ENCODE data around the gene DVL2. TPM values are rescaled to one million over a fixed set of nuclear protein-coding genes. Genes with fewer than 3 reads are reported as not detected.

The DVL2 gene
- total RNA-seq = 24.7 TPM
- long read RNA-seq, transcript DVL2-201 (15 exons, 3,018 nt) = major isoform, 14 of 31 reads
- long read RNA-seq, partial matches to known transcripts = 7 of 31 reads
- long read RNA-seq, other reads (novel, unspliced or antisense) = 9 of 31 reads

GRCh38 chr17:7234083-7234951, at the start of gene DVL2:
Gene DVL2 (minus strand): TSS chr17:7234517. CDS start chr17:7234262, 255 bp downstream.
- peak; percentile 98 for DNase-seq (ENCODE audit: low spot score)

DNA sequence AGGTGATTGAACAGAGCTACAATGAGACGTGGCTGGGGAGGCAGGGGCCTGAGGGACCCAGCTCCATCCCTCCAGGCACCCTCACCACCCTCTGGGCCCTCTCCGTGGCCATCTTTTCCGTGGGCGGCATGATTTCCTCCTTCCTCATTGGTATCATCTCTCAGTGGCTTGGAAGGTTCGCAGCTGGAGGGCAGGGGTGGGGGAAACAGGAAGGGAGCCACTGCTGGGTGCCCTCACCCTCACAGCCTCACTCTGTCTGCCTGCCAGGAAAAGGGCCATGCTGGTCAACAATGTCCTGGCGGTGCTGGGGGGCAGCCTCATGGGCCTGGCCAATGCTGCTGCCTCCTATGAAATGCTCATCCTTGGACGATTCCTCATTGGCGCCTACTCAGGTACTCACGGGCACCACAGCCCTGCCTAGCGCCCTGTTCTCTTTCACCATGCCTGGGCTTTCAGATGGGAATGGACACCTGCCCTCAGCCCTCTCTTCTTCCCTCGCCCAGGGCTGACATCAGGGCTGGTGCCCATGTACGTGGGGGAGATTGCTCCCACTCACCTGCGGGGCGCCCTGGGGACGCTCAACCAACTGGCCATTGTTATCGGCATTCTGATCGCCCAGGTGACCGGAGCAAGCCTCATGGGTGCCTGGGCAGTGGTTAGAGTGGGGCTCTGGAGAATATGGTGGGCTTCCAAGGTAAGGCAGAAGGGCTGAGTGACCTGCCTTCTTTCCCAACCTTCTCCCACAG, 49.3 kb upstream of the DVL2 start:
- DNase-seq (ENCODE audit: low spot score) = no peak

DNA sequence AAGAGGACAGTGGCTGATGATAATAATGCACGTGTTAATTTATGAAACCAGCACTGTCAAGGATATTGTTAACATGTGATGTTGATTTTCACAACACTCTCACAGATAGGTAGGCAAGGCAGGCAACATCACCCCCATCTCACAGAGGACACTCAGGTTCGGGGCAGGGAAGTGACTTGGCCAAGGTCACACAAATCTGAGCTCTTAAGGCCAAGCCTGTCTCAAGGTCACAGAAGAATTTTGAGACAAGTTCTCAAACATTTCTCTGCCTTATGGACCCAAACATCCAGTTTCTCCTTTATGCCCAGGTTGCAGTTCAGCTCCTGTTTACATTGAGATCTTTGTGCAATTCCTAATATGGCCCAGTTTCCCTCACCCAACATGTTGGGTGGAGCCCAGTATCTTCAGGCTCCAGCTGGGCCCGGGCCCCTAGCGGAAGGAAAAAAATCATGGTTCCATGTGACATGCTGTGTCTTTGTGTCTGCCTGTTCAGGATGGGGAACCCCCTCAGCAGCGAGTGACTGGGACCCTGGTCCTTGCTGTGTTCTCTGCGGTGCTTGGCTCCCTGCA, 48.5 kb upstream of the DVL2 start:
- DNase-seq (ENCODE audit: low spot score) = no peak

DNA sequence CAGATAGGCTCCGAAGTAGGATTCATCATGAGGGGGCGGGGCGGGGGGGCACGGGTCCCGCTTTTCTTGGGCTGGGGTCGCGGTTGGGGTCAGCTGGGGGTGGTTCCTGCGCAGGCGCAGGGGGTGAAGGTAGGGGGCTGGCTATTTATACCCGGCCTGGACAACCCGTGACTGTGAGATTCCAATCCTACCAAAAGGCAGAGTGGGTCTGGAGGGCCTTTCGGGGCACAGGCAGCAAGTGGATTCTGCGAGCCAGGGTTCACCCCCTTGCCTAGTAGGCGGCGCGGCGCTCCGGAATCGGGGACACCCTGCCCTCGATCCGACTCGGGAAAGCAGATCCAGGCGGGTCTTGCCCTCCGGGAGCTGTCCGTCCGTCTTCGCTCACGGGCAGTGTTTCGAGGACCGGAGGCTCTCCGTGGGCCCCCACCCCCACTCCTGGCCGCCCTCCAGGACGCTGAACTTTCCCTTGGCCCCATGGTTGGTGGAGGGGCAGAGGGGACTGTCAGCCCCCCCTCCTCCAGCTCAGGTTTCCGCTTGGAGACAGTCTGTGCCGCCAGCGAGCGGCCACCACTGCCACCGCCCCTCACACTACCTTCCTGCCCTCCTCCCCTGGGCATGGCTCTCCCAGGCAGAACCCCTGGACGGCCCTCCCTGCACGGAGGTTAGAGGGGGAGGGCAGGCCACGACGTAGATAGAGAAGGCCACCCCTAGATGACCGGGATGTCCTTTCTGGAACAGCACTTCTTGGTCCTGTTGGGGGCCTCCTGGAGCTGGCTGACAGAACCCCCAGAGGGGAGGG, 47.8 kb upstream of the DVL2 start:
- DNase-seq (ENCODE audit: low spot score) = no peak

GRCh38 chr17:7281074-7281952, 47.0 kb upstream of the DVL2 start, which contains the start of gene SLC2A4:
Gene SLC2A4 (plus strand): TSS chr17:7281718. CDS start chr17:7281935, 217 bp downstream.
- peak; percentile 97 for DNase-seq (ENCODE audit: low spot score)

DNA sequence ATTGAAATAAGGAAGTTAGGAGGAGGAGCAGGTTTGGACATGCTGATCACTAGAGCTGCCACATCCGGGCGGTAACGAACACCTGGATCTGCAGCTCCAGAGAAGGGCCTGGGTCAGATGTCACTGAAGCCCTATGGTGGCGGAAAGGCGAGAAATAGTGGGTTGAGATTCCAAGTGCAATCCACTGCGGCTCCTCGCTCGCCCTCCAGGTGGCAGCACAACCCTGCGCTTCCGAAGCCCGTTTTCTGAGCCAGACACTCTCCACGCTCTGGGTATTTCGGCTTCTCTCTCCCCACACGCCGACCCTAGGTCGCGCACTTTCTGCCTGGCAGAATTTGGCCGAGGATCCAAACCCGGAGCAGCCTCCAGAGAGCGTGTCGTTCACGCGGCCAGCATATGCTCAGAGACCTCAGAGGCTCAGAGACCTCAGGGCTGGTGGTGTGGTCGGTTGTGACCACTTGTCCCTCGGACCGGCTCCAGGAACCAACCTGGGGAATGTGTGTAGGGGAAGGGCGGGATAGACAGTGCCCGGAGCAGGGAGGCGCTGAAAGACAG, 46.3 kb upstream of the DVL2 start:
- DNase-seq (ENCODE audit: low spot score) = no peak

DNA sequence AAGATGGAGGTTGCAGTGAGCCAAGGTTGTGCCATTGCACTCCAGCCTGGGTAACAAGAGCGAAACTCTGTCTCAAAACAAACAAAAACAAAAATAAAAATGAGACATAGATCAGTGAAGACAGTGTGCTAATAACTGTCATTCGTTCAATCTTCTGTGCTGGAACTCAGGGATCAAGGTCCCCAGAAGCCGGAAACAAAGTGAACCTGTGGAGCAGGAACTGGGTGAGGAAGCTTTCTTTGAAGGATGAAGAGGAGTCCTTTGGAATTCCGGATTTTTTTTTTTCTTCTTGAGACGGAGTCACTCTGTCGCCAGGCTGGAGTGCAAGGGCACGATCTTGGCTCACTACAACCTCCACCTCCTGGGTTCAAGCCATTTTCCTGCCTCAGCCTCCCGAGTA, 45.1 kb upstream of the DVL2 start:
- DNase-seq (ENCODE audit: low spot score) = no peak

GRCh38 chr17:7266784-7267183, 32.5 kb upstream of the DVL2 start:
- no peak for DNase-seq (ENCODE audit: low spot score)

- DNase-seq (ENCODE audit: low spot score) = no peak
Measured at GRCh38 chr17:7263801-7264078, 29.4 kb upstream of the DVL2 start.

DNA sequence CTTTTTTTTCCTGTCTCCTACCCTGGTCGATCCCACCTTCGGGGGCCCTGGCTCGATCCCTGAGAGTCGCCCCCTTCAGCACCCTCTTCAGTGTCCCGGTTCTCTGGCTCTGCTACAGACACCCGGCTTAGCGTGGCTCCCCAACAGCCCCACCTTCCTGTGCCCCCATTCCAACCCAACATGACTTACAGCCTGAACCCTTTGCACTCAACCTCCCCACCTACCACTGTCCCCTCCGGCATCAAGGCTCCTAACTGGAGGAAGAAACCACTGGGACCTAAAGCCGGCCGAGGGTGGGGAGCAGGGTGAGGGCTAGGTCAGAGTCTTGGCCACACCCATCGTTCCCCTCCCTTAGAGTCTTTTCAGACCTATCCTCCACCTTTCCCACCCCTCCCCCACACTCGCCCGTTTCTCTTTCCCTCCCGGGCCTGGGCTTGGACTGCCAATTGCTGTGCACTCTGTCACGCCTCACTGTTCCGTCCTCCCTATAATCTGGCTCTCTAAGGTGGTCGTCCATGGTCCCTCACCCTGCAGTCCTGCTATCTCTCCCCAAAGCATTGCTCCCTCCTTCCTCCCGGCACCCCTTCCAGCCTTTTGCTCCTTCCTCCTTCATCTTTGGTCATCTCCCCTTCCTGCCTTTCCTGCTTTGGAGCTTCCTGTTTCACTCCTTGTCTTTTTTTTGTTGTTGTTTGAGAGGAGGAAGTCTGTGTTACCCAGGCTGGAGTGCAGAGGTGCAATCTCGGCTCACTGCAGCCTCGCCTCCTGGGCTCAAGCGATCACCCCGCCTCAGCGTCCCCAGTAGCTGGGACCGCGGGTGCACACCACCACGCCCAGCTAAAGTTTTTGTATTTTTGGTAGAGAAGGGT, 28.9 kb upstream of the DVL2 start:
- DNase-seq (ENCODE audit: low spot score) = no peak

GRCh38 chr17:7262192-7262934, 28.0 kb upstream of the DVL2 start, which contains the start of gene CLDN7:
Gene CLDN7 (minus strand): TSS chr17:7262478. CDS start chr17:7262043, 435 bp downstream.
- no peak for DNase-seq (ENCODE audit: low spot score)

GRCh38 chr17:7261379-7262191, 27.3 kb upstream of the DVL2 start:
- no peak for DNase-seq (ENCODE audit: low spot score)

DNA sequence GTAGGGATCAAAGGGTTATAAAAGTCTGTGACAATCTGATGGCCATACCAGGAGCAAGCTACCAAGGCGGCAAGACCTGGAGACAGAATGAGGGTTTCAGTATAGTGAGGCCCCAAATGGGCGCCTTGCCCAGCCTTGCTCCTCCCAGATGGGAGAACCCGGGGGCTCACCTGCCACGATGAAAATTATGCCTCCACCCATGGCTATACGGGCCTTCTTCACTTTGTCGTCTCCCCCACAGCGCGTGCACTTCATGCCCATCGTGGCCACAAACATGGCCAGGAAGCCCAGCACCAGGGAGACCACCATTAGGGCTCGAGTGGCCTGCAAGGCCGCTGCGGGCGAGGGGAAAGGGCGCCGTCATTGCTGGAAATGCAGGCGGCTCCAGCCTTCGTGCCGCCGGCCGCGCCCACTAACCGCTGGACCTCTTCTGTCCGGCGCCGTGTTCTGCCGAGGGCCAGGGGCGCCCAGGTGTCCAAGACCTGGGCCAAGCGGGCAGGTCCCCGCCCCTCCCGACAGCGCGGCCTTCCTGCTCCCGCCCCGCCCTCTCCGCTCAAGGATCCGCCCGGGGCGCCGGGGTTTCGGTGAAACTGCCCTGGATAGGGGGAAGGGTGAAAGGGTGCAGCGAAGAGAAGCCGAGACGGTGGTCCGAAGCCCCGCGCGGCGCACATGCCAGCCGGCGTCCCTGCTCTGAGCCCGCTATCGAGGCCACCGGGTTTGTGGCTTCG, 26.5 kb upstream of the DVL2 start:
- DNase-seq (ENCODE audit: low spot score) = no peak

GRCh38 chr17:7260151-7260550, 25.8 kb upstream of the DVL2 start:
- no peak for DNase-seq (ENCODE audit: low spot score)

DNA sequence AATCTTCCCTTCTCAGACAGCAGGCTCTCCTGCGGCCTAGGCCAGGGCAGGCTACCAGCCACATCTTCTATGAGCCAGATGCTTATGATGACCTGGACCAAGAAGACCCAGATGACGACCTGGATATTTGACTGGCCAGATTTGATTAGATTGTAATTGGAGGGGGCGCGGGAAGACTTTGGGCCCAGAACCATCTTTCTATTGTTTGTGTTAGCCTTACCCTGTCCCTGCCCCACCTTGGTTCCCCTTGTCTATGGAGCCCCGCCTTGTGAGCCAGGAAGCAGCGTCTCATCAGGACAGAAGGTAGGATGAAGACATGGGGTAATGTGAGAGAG, 25.2 kb upstream of the DVL2 start:
- DNase-seq (ENCODE audit: low spot score) = no peak

GRCh38 chr17:7258731-7259554, 24.6 kb upstream of the DVL2 start:
- no peak for DNase-seq (ENCODE audit: low spot score)

Data from mesenteric fat pad (tissue), 1 donor.